ENCODE results near the gene KIAA0930.

Gene KIAA0930

GRCh38 chr22:45171830-45172229 lies 68.9 kb downstream of the KIAA0930 start:
- no peak for DNase-seq

- peak; percentile 41 for DNase-seq
Measured at GRCh38 chr22:45169591-45170466, 70.9 kb downstream of the KIAA0930 start.

- DNase-seq, result peak; percentile 60
Measured at GRCh38 chr22:45166932-45167331, 73.8 kb downstream of the KIAA0930 start.

GRCh38 chr22:45164270-45165088 lies 76.2 kb downstream of the KIAA0930 start:
- DNase-seq, result peak; percentile 9

GRCh38 chr22:45163451-45164269 lies 77.0 kb downstream of the KIAA0930 start, which contains the start of gene NUP50:
Gene NUP50, plus strand, starts transcription at chr22:45163925. Its CDS starts 4,253 bp downstream, at chr22:45168178.
- peak; percentile 97 for DNase-seq

GRCh38 chr22:45163099-45163450 lies 77.6 kb downstream of the KIAA0930 start:
- DNase-seq, result peak; percentile 32

GRCh38 chr22:45162531-45162930 lies 78.2 kb downstream of the KIAA0930 start:
- DNase-seq, result peak; percentile 44

GRCh38 chr22:45159652-45160462 lies 80.8 kb downstream of the KIAA0930 start:
- peak; percentile 37 for DNase-seq

- DNase-seq, result no peak
Measured at GRCh38 chr22:45157907-45158306, 82.8 kb downstream of the KIAA0930 start.

GRCh38 chr22:45155050-45155840 lies 85.4 kb downstream of the KIAA0930 start:
- DNase-seq, result peak; percentile 79

- no peak for DNase-seq
Measured at GRCh38 chr22:45154383-45154782, 86.3 kb downstream of the KIAA0930 start.

- no peak for DNase-seq
Measured at GRCh38 chr22:45151503-45151902, 89.2 kb downstream of the KIAA0930 start.

- DNase-seq, result no peak
Measured at GRCh38 chr22:45150139-45150538, 90.6 kb downstream of the KIAA0930 start.

GRCh38 chr22:45149671-45150070 lies 91.0 kb downstream of the KIAA0930 start:
- DNase-seq, result no peak

GRCh38 chr22:45144916-45145315 lies 95.8 kb downstream of the KIAA0930 start:
- no peak for DNase-seq

- DNase-seq, result no peak
Measured at GRCh38 chr22:45142376-45142775, 98.3 kb downstream of the KIAA0930 start.
